NB4 (cell line): ENCODE results near the gene ITGAX.

Experiments
- CTCF ChIP-seq: IDR thresholded peaks from one replicate; pipeline ENCODE4 v1.5.1; 2012; ENCODE audit warnings: low read depth, low read length
- MAX ChIP-seq: IDR thresholded peaks from 2 replicates; pipeline ENCODE4 v1.6.1; 2011; ENCODE audit warnings: low read depth, low read length
- POLR2A ChIP-seq: IDR thresholded peaks from 2 replicates; pipeline ENCODE4 v1.6.1; 2011; ENCODE audit warnings: mild to moderate bottlenecking; ENCODE audit not compliant: insufficient read length; ENCODE audit errors: extremely low read depth

- TF ChIP-seq MAX (no peak), CTCF (no peak), POLR2A (no peak)
Observed at GRCh38 chr16:31416371-31416770, 61.4 kb downstream of the ITGAX start.
